Stimulated activated CD8-positive, alpha-beta memory T cell treated with anti-CD3 and anti-CD28 coated beads, Interleukin-4, amount 100 ng/mL, for 1 hour (primary cell): ENCODE results near the gene DGLUCY.
A peak's percentile ranks its signal among the peaks of the same experiment; 100 is the strongest.
"Not testable (repeated sequence)": the region's sequence is repeated elsewhere in the genome, so short reads cannot be mapped to it uniquely, and the experiment has no call there.

Experiments used
- DNase-seq, 2 donors: peaks; one replicate each; pipeline ENCODE4 v3.0.0-alpha.2; 2020; ENCODE audit warnings: low read depth in 2 of 2, low spot score in 1 of 2

DGLUCY gene

DNA sequence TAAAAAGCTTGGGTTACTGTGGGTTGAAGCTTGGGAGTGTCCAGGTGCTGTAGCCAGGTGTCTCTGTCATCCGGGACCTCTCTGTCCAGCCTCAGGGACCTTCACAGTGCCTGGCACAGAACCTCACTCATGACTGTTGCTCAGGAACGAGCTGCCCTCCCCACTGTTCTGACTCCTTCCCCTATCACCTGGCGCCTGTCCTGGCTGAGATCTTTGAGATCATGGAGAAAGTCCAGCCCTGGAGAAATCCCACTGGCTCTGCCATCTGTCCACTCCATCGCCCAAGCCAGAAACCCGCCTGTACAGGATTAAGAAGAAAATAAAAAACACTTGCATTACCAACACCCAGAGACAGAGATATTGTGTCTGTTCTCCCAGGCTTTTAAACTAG, 53.5 kb downstream of the DGLUCY start:
- no peak for DNase-seq

DNA sequence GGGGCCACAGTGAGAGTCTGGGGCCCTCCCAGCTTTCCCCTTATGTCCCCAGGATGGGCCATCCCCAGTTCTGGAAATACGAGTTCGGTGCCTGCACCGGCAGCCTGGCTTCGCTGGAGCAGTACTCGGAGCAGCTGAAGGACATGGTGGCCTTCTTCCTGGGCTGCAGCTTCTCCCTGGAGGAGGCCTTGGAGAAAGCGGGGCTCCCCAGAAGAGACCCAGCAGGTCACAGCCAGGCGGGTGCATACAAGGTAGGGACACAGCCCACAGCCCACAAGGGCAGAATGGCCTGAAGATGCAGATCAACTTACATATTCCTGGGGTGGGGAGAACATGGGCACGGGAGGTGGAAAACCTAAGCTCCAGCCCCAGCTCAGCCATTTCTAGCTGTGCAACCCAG, 56.1 kb downstream of the DGLUCY start:
- DNase-seq, result no peak

DNA sequence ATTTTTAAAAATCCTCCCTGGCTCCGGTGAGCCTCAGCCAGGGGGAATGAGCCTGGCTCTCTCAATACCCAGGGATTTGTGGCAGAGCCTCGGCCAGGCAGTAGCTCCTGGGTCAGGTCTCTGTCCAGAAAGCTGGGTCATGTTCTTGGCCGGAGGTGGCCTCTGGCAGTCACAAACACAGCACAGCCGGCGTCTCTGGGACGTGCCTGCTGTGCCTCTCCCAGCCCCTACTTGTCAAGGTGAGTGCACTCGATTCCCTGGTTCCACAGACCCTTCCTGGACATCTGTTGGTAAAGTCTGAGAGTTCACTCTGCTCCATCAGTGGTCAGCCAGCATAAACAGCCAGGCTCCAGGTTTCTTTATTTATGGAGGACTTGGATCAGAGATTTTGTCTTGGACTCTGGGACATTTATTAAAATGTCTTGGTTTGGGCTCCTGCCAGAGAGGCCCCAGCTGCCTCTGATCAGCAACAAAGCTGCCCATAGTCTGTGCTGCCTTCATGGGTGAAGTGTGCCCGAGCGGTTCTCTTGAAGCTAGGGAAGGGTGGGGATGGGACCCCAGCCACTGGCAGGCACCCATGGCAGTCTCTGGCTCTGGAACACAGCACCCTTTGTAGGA, 56.7 kb downstream of the DGLUCY start:
- no peak for DNase-seq

DNA sequence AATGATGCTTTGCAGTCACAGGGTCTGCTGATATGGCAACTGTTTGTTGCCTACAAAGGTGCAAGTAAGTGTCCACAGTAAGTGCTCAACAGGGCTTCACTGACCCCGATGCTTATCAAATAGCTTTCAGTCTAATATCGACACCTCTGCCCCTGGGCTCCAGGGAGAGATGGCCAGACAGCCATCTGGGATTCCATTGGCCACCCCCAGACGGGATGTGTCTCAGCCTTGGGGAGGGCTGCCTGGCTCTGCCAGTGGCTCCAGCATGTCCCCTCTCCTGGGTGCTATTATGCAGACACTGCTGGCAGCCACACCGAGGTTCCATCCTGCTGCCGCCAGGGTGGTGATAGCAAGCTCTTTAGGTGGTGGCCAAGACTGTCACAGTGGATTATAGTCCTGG, 57.4 kb downstream of the DGLUCY start:
- no peak for DNase-seq

DNA sequence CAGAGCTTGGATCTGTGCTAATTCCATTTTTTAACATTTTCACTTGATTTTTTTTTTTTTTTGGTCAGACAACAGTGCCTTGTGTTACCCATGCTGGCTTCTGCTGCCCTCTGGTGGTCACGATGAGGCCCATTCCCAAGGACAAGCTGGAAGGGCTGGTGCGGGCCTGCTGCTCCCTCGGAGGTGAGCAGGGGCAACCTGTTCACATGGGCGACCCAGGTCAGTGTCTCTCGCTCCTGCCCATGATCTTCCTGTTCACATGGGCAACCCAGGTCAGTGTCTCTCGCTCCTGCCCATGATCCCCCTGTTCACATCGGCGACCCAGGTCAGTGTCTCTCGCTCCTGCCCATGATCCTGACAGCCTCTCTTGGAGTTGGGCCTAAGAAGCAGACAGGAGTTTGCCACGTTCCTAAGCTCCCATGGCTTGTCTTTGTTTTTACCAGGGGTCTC, 59.4 kb downstream of the DGLUCY start:
- DNase-seq, result peak; percentile 52 to 64

DNA sequence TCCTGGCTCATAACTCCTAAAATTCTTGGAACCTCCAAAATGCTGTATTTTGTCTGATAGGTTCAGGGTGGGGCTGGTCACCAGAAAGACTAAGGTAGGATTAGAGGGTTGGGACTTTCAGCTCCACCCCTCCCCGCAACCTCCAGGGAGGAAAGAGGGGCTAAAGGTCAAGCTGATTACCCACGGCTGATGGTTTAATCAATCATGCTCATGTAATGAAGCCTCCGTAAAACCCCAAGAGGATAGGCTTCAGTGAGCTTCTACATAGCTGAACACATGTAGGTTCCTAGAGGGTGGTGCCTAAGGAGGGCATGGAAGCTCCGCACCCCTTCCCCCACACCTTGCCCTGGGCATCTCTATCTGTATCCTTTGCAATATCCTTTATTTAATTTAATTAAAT, 60.0 kb downstream of the DGLUCY start:
- no peak for DNase-seq

DNA sequence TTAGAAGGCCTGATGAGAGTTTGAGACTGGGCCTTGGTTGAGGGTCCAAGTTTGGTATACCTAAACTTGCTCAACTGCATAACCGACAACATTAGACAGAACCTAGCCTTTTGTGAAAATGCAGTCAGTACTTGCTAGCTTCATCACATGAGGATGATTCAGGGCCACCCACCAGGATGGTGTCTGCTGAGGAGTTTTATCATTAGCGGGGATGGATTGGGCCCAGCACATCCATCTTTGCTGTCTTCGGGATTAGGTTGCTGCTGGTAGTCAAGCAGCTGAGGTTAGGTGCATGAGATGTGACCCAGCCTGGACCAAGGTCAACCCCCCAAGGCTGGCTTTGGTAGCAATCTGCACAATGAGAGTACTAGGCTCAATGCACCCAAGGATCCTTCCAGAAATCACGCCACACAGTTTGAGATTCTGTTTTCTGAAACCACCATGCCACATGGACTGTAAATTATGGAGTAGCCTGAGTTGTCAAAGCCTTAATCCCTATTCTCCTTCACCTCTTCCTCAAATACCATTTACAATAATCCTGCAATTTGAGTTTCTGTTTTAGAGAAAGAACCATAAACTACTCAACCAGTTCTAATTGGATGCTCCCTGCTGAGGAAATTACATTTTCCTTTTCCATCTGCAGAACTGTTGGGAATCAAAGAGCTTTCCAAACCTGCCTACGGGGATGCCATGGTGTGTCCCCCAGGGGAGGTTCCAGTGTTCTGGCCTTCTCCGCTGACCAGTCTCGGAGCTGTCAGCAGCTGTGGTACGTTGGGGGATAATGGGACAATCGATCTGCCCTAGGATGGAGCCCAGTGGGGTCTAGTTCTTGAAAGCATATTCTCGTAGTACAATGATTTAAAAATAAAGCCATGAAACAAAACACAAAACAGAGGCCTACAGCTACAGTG, 61.7 kb downstream of the DGLUCY start:
- DNase-seq, result no peak

DNA sequence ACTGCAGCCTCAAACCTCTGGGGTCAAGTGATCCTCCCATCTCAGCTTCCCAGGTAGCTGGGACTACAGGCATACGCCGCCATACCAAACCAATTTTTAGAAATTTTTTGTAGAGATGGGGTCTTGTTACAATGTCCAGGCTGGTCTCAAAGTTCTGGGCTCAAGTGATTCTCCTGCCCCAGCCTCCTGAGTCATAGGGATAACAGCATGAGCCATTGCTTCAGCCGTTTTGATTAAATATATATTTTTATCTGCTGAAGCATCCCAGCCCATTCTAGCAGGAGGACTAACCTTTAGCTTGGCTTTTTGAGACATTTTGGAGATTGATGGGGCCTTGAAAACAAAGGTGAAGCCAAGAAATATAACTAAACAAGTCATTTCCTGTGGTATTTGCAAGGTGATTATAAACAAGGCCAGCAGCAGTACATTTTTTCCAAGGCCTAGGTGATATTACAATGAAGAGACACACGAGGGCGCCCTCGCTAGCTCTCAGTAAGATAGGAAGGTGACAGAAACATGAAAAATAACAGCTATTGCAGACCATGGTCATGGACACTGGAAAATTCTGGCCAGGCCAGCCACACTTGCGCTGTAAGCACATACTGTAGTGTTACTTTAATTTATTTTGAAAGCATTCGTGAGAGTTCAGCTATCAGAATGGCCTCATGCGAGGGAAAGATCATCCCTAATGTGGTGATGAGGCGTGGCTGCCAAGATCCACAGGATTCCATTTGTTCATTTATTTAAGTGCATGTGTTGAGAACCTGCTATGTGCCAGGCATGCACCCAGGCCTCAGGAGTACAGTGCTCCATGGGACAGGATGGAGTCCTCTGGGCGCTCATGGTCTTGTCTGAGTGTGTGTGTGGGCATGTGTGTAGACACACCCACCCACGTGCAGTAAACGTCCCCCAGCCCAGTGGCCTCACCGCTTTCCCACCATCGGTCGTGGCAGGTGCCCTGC, 63.5 kb downstream of the DGLUCY start:
- DNase-seq, result peak; percentile 14 to 36

DNA sequence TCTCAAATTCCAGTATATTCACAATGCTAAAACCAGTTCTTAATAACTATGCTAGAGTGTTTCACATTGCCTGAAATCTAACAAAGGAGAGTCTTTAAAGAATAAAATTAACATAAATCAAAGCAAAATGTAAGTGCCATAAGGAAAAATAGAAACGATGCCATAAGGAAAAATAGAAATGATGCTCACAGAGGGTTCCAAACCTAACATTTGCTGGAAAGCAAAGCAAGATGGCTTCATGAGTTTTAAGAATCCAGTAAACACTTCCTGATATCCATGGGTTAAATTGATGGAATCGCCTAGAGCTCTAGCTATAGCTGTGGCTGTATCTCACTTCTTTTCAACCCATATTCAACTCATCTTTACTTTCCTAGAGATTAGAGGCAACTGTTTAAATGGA, 66.7 kb downstream of the DGLUCY start:
- no peak for DNase-seq

DNA sequence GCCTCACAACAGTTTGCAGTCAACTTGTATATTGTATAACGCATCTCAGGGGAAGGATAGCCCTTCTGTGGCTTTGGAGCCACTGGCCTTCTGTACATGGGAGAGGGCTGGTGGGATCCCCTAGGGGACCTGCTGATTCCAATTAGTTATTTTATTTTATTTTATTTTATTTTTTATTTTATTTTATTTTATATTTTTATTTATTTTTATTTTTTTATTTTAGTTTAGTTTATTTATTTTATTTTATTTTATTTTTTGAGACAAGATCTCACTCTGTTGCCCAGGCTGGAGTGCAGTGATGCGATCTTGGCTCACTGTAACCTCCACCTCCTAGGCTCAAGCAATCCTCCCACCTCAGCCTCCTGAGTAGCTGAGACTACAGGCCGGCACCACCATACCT, 68.9 kb downstream of the DGLUCY start:
- not testable (repeated sequence) for DNase-seq

DNA sequence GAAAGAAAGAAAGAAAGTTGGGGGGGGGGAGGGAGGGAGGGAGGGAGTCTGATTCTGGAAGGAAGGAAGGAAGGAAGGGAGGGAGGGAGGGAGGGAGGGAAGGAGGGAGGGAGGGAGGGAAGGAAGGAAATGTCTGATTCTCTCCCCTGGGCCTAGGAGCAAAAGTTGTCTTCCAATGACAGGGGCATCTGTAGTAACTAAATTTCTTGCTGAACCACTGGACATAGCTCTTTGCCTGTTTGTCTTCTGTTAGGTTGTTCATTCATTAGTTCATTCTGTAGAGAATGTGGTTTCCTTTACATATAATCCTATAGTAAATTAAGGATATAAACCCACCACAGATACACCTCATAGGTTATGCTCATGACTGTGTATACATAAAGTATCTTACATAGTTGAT, 70.7 kb downstream of the DGLUCY start:
- no peak for DNase-seq

DNA sequence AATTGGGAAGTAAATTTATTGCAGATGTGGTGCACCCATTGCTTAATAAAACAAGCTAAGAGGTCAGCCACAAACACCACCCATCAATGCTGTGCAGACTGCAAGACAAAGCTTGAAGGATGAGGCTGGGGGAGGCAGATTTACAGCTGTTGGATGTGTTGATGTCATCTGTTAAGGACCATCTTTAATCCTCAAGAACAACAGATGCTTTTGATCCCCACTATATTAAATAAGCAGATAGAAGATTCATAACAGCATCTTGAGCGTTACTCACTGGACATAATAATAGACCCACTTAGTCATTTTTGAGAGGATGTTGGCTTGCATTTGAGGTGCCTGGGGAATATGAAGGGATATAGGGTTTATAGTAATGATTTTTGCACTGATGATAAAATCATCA, 71.8 kb downstream of the DGLUCY start:
- no peak for DNase-seq

DNA sequence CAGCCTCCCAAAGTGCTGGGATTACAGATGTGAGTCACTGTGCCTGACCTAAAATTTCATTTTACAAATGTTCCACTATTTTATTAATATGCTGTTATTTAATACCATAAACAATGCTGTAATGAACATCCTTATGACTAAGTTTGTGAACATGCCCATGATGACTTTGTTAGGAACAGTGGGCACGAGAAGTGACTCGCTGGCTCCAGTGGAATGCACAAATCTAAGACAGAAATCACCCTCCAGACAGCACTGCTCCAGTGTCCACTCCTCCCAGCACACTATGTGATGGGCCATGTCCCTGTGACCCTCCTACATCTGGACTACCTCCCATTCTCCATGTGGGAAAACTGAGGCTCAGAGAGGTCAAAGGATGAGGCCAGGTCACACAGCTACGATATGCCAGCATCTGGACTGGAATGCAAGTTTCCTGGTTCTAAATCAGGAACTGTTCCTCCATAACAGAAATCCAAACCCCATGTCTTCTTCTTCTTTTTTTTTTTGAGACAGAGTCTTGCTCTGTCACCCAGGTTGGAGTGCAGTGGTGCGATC, 72.7 kb downstream of the DGLUCY start:
- DNase-seq, result no peak

DNA sequence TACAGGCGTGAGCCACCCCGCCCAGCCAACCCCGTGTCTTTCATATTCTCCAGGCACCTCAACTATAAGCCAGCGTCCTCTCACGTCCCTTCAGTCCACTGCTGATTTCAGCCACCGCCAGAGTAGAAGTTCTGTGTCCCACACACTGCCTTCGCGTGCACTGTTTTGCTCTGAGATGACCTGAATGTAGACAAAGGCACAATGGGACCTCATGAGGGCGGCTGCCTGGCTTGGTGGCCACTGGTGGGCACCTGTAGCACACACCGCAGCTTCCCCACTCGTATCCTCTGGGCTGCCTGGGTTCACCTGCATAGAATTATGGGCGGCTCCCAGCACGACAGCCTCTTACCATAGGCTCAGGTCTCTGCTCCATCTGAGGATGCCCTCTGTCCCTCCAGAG, 73.4 kb downstream of the DGLUCY start:
- no peak for DNase-seq

DNA sequence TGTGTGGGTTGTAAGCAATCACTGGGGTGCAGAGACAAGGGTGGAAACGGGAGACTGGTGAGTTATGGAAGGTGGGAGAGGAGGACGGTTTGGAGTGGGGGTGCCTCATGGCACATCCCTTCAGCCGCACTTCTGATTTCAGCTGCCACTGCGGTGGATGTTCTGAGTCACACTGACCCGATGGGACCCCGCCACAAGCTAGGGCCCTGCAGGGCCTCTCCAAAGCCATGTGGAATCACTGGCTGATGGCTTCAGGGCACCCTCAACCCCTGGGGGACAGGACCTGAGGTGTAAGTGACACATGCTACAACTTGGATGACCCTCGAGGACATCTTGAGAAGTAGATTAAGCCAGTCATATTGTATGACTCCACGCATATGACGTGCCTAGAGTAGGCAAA, 77.0 kb downstream of the DGLUCY start:
- DNase-seq, result no peak

DNA sequence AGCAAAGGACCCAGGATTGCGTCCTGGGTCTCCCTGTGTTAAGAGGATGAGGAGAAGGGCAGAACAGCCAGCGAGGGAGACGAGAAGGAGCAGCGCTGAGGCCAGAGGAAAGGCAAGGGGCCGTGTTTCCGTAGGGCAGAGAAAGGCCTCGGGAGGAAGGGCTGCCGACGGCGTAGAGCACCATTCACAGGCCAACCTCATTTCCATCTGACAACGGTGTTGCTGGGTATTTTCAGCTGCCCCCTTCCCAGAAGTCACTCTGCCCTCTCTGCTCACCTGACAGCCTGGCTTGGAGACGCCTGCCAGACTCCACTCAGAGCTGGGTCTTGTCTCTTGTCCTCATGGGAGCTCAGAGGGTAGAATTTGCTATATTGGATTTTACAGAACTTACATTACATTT, 79.2 kb downstream of the DGLUCY start:
- DNase-seq, result no peak

DNA sequence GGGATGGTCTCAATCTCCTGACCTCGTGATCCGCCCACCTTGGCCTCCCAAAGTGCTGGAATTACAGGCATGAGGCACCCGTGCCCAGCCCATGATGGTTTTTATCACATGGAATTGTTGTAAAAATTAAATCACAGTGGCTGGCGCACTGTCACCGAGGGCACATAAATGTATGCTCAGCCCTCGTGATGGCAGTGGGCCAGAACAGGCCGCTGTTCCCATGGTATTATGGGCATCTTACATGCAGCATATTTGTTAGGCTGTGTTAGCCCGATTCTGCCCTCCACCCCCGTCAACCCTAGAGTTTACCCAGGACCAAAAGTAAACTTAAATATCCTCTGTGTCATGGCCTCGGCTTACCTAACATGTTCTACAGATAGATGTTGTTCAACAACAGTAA, 82.0 kb downstream of the DGLUCY start:
- no peak for DNase-seq

DNA sequence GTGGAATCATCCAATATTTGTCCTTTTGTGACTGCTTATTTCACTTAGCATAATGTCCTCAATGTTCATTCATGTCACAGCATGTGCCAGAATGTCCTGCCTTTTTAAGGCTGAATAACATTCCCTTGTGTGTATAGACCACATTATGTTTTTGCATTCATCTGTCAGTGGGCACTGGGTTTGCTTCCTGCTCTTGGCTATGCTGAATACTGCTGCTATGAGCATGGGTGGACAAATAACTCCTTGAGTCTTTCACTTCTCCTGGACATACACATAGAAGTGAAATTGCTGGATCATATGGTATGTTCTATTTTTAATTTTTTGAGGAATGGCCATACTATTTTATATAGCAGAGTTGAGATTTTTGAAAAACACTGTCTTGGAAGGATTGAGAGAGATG, 83.8 kb downstream of the DGLUCY start:
- no peak for DNase-seq

DNA sequence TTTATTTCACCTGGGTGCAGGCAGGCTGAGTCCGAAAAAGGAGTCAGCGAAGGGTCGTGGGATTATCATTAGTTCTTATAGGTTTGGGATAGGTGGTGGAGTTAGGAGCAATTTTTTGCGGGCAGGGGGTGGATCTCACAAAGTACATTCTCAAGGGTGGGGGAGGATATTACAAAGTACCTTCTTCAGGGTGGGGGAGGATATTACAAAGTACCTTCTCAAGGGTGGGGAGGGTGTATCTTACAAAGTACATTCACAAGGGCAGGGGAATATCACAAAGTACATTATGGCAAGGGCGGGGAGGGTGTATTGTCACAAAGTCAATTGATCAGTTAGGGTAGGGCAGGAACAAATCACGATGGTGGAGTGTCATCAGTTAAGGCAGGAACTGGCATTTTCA, 86.9 kb downstream of the DGLUCY start:
- not testable (repeated sequence) for DNase-seq

DNA sequence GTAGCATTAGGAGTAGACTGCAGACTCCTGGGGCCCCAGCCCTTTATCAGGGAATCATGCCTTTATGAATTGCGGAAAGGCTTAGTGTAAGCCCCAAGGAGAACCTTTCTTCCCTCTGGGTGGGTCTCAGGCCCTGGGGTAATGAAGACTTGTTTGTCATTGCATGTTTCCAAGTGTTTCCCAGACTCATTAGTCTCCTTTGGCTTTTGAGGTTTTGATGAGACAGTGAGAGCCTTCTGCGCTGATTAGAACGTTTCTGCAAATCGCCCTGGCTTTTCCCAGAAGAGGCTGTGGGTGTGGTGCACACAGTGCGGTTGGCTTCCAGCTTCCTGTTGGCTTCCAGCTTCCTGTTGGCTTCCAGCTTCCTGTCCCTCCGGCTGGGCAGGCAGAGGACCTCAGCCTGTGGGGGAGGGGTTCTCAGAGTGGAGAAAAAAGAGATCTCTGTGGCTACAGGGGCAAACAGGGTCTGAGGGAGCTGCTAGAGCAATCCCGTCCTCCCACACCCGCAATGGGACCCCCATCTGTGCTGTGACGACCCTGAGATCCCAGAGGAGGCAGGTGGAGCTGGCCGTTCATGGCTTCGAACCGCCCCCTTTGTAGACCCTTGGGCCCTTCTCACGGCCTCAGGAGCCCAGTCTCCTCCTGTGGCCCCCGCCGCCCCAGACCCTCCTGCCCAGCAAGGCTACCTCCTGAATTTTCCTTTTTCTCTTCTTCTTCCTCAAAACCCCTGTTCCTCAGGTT, 88.5 kb downstream of the DGLUCY start:
- DNase-seq, result no peak

DNA sequence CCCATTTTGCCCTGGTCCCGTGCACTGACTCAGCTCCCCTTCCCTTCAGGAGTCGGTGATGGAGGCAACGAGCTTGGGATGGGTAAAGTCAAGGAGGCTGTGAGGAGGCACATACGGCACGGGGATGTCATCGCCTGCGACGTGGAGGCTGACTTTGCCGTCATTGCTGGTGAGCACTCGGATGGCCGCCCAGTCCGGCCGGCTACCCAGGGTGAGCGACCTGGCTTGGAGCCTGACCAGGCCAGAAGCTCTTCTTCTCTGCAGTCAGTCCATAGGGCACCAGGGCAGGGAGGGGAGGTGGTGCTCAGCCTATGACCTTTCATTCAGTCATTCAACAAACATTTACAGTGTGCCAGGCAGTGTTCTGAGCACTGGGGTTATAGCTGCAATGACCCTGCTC, 90.8 kb downstream of the DGLUCY start:
- DNase-seq, result no peak
